ENCODE measurements around the gene DCAF8L2.

DCAF8L2 gene

DNA sequence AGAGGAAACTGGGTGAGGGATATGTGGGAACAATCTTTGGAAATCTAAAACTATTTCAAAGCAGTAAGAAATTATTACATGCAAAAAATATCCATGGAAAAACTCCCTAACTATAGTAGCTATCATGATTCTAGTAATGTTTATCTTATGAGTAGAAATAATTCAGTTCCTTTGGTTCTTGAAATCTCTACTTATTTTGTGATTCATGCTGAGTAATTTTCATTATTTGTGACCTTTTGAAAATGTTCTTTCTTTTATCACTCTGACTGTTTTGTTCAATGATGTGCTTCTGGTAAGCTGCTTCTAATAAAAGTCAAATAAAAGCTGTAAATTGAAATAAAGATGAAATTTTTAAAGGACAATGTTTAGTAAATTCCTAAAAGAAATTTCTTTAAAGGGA lies 177.2 kb downstream of the DCAF8L2 start:
- TF ChIP-seq CTCF (conservative IDR thresholded peaks at IDR 0.05), result no peak

GRCh38 chrX:27775984-27776383 lies 185.8 kb downstream of the DCAF8L2 start:
- no peak for TF ChIP-seq CTCF (conservative IDR thresholded peaks at IDR 0.05)
- no peak overlapping the region for H3K27ac ChIP-seq

More for the DNA sequence above, 177.2 kb downstream of the DCAF8L2 start:
- no peak overlapping the region for H3K27ac ChIP-seq

GRCh38 chrX:27796640-27797257 lies 206.6 kb downstream of the DCAF8L2 start:
- H3K27ac ChIP-seq, result no peak overlapping the region
- no peak for TF ChIP-seq CTCF (conservative IDR thresholded peaks at IDR 0.05)

GRCh38 chrX:27797575-27797974 lies 207.4 kb downstream of the DCAF8L2 start:
- no peak for TF ChIP-seq CTCF (conservative IDR thresholded peaks at IDR 0.05)

More at GRCh38 chrX:27797575-27797974, 207.4 kb downstream of the DCAF8L2 start:
- H3K27ac ChIP-seq, result no peak overlapping the region

Data from VCaP (cell line).